IMR-90 (cell line): Measurements from ENCODE around the gene ITSN1.

Experiments
- BHLHE40 ChIP-seq: fragments of 150-350 bp; IDR thresholded peaks from 2 replicates; pipeline ENCODE4 v1.6.1; 2016; ENCODE audit warnings: mild to moderate bottlenecking, low read depth, low read length
- CEBPB ChIP-seq: IDR thresholded peaks from 2 replicates; pipeline ENCODE4 v1.6.1; 2012; ENCODE audit warnings: low read depth, low read length, improper control_type of control experiment
- CTCF ChIP-seq: conservative IDR thresholded peaks from 2 replicates; pipeline ENCODE4 v1.5.1; 2012; ENCODE audit warnings: mild to moderate bottlenecking, low read depth, low read length, improper control_type of control experiment

DNA sequence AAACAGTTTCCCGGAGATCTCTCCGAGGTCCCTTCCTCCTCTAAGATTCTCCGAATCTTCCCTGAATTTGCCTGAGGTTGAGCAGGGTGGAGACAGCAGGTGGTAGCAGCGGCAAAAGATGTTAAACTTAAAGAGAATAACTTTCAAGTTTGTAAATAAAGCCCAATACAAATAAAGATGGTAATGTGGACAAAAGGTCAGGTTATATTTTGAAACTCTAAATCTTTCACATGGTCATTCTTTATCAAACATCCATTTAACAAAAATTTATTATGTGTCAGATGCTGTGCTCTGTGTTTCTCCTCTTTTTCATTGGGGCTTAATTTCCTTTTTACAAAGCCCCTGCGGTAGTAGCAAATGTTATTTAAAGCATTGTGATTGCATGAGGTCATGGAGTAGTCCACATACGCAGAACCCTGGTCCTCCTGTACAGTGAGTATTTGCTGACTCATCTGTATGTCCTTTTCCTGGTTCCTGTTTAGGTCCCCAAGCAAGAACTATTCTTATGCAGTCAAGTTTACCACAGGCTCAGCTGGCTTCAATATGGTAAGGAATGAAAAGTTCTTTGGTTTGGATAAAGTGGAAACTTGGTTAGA lies 119.2 kb downstream of the ITSN1 start:
- TF ChIP-seq CTCF = no peak
- 0 out of 2 replicates have a peak, but pooled peaks have one; percentile 3 for TF ChIP-seq CEBPB
- no peak for TF ChIP-seq BHLHE40
